ENCODE data around the gene BMAL1.

The BMAL1 gene

GRCh38 chr11:13346470-13346869, 68.9 kb downstream of the BMAL1 start:
- no peak for DNase-seq

- DNase-seq, result no peak
These were observed 70.3 kb downstream of the BMAL1 start for GRCh38 chr11:13347901-13348300.

GRCh38 chr11:13348305-13348704, 70.7 kb downstream of the BMAL1 start:
- DNase-seq, result peak; percentile 16

GRCh38 chr11:13349046-13349445, 71.5 kb downstream of the BMAL1 start:
- DNase-seq, result no peak

- no peak for DNase-seq
These were observed 72.0 kb downstream of the BMAL1 start for GRCh38 chr11:13349581-13349980.

GRCh38 chr11:13352711-13353110, 75.1 kb downstream of the BMAL1 start:
- DNase-seq, result no peak

GRCh38 chr11:13354335-13354734, 76.7 kb downstream of the BMAL1 start:
- DNase-seq, result no peak

- DNase-seq, result no peak
These were observed 77.6 kb downstream of the BMAL1 start for GRCh38 chr11:13355191-13355590.

GRCh38 chr11:13357232-13357631, 79.6 kb downstream of the BMAL1 start:
- DNase-seq, result no peak

GRCh38 chr11:13358596-13359270, 81.1 kb downstream of the BMAL1 start:
- no peak for DNase-seq

- DNase-seq, result no peak
These were observed 85.1 kb downstream of the BMAL1 start for GRCh38 chr11:13362596-13363109.

- no peak for DNase-seq
These were observed 86.8 kb downstream of the BMAL1 start for GRCh38 chr11:13364388-13364787.

GRCh38 chr11:13366266-13367026, 88.9 kb downstream of the BMAL1 start:
- DNase-seq, result no peak

- DNase-seq, result no peak
These were observed 89.5 kb downstream of the BMAL1 start for GRCh38 chr11:13367115-13367514.

- no peak for DNase-seq
These were observed 90.5 kb downstream of the BMAL1 start for GRCh38 chr11:13368041-13368446.

GRCh38 chr11:13373216-13373615, 95.6 kb downstream of the BMAL1 start:
- DNase-seq, result no peak

- DNase-seq, result no peak
These were observed 98.2 kb downstream of the BMAL1 start for GRCh38 chr11:13375798-13376197.

GRCh38 chr11:13376402-13376801, 98.8 kb downstream of the BMAL1 start:
- DNase-seq, result no peak

- DNase-seq, result no peak
These were observed 99.2 kb downstream of the BMAL1 start for GRCh38 chr11:13376838-13377237.

- no peak for DNase-seq
These were observed 100.7 kb downstream of the BMAL1 start for GRCh38 chr11:13378316-13378715.

- DNase-seq, result no peak
These were observed 103.1 kb downstream of the BMAL1 start for GRCh38 chr11:13380731-13381130.

- no peak for DNase-seq
These were observed 105.2 kb downstream of the BMAL1 start for GRCh38 chr11:13382751-13383150.

GRCh38 chr11:13384908-13385640, 107.5 kb downstream of the BMAL1 start:
- no peak for DNase-seq

GRCh38 chr11:13386567-13386966, 109.0 kb downstream of the BMAL1 start:
- no peak for DNase-seq

Measured in inflammatory macrophage treated with lipopolysaccharide for 4 hours (primary cell).